Measurements from ENCODE around the gene OLR1. TPM values are rescaled to one million over a fixed set of nuclear protein-coding genes. Genes with fewer than 3 reads are reported as not detected.

OLR1 gene
- total RNA-seq, 1 experiment from 2014 or later: not detected

Other genes with a start within 250 kb of the OLR1 start
- gene CLEC2A, start 239.8 kb downstream of the OLR1 start, total RNA-seq (2021): 2.1 to 3.5 TPM (median 2.7 TPM) in 3 replicates
- gene CLEC12A, start 200.7 kb downstream of the OLR1 start, total RNA-seq (2021): not detected in 3 replicates
- gene CLEC1B, start 173.0 kb downstream of the OLR1 start, total RNA-seq (2021): not detected in 3 replicates
- gene CLEC12B, start 161.5 kb downstream of the OLR1 start, total RNA-seq (2021): not detected in 3 replicates
- gene CLEC9A, start 141.4 kb downstream of the OLR1 start, total RNA-seq (2021): not detected in 3 replicates
- not detected in 3 replicates for gene CLEC1A, start 73.1 kb downstream of the OLR1 start, total RNA-seq (2021)
- gene CLEC7A, start 41.9 kb downstream of the OLR1 start, total RNA-seq (2021): 0.09 to 0.92 TPM (median 0.48 TPM) in 3 replicates
- not detected in 3 replicates for gene TMEM52B, start 6.9 kb upstream of the OLR1 start, total RNA-seq (2021)
- gene GABARAPL1, start 40.7 kb upstream of the OLR1 start, total RNA-seq (2021): 85.2 to 90.3 TPM (median 87.8 TPM) in 3 replicates
- gene KLRD1, start 135.7 kb upstream of the OLR1 start, total RNA-seq (2021): 0.16 to 0.71 TPM (median 0.55 TPM) in 3 replicates
- gene KLRK1, start 217.9 kb upstream of the OLR1 start, total RNA-seq (2021): 0.15 to 0.23 TPM in 2 of 3 replicates, not detected in the other
- gene KLRC4, start 237.6 kb upstream of the OLR1 start, total RNA-seq (2021): not detected in 3 replicates
- gene KLRC3, start 248.5 kb upstream of the OLR1 start, total RNA-seq (2021): not detected in 3 replicates